ENCODE data around the gene UNC45A.

UNC45A gene

DNA sequence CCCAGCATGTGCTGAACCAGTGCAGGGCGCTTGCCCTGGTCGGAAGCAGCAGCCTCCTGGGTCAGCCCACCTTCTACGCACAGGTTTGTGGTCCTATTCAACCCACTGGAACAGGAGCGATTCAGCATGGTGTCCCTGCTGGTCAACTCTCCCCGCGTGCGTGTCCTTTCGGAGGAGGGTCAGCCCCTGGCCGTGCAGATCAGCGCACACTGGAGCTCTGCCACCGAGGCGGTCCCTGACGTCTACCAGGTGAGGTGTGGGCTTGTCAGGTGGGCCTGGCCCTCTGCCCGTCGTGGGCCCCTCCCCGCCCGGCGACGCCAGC lies 23.8 kb upstream of the UNC45A start:
- no peak for DNase-seq (ENCODE audit: extremely low read depth, low read depth)
- TF ChIP-seq, protein P1, sequence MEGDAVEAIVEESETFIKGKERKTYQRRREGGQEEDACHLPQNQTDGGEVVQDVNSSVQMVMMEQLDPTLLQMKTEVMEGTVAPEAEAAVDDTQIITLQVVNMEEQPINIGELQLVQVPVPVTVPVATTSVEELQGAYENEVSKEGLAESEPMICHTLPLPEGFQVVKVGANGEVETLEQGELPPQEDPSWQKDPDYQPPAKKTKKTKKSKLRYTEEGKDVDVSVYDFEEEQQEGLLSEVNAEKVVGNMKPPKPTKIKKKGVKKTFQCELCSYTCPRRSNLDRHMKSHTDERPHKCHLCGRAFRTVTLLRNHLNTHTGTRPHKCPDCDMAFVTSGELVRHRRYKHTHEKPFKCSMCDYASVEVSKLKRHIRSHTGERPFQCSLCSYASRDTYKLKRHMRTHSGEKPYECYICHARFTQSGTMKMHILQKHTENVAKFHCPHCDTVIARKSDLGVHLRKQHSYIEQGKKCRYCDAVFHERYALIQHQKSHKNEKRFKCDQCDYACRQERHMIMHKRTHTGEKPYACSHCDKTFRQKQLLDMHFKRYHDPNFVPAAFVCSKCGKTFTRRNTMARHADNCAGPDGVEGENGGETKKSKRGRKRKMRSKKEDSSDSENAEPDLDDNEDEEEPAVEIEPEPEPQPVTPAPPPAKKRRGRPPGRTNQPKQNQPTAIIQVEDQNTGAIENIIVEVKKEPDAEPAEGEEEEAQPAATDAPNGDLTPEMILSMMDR (IDR thresholded peaks at IDR 0.05; ENCODE audit: low read depth, low read length): no peak

DNA sequence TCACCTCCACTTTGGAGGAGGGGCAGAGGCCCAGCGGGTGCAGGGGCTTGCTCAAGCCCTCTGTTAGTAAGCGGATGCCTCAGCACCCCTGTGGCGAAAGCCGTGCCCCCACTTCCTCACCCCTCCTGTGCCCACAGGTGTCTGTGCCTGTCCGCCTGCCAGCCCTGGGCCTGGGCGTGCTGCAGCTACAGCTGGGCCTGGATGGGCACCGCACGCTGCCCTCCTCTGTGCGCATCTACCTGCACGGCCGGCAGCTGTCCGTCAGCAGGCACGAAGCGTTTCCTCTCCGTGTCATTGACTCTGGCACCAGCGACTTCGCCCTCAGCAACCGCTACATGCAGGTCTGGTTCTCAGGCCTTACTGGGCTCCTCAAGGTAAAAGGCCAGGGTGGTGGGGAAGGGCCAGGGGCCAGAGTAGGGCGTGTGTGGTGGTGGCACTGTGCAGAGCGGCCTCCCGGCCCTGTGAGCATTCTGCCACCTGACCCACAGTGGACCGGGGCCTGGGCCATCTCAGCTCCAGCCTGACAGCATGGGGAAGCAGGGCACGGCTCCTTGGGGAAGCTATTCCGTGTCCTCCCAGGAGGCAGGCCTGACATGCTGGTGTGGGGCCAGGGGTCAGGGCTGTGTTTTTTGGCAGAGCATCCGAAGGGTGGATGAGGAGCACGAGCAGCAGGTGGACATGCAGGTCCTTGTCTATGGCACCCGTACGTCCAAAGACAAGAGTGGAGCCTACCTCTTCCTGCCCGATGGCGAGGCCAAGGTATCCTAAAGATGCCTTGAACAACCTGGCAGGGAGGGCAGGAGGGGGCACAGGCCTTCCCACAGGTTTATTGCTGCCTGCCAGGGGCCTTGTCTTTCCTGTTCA lies 22.9 kb upstream of the UNC45A start:
- no peak for DNase-seq (ENCODE audit: extremely low read depth, low read depth)
- TF ChIP-seq, protein P1 (IDR thresholded peaks at IDR 0.05; ENCODE audit: low read depth, low read length): no peak

DNA sequence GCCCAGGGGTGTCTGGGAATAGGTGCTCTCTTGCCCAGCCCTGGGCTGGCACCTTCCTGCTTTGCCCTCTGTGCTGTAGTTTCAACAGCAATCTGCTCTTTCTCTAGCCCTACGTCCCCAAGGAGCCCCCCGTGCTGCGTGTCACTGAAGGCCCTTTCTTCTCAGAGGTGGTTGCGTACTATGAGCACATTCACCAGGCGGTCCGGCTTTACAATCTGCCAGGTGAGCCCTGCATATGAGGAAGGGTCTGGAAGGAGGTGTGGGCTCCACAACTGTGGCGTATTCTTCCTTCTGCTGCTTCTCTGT lies 22.4 kb upstream of the UNC45A start:
- TF ChIP-seq, protein P1 (IDR thresholded peaks at IDR 0.05; ENCODE audit: low read depth, low read length): no peak
- no peak for DNase-seq (ENCODE audit: extremely low read depth, low read depth)

DNA sequence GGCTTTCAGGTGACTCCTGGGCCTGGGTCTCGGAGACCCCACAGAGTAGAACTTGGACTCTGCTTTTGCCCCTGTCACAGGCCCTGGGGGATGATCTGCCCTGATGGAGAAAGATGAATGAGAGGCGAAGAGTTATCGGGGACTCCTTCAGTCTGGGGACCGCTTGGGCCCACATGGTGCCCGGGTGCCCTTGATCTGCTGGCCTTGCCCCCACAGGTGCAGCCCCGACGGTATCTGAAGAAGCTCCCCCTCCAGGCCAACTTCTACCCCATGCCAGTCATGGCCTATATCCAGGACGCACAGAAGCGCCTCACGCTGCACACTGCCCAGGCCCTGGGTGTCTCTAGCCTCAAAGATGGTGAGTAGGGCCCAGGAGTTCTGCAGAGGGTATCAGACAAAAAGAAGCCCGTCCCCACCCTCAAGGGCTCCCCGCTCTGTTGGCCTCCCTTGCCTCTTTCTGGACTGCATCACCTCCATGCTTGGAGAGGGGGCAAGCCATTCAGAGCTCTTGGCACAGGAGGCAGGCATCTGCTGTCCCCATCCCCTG lies 21.6 kb upstream of the UNC45A start:
- no peak for DNase-seq (ENCODE audit: extremely low read depth, low read depth)
- TF ChIP-seq, protein P1 (IDR thresholded peaks at IDR 0.05; ENCODE audit: low read depth, low read length): no peak

DNA sequence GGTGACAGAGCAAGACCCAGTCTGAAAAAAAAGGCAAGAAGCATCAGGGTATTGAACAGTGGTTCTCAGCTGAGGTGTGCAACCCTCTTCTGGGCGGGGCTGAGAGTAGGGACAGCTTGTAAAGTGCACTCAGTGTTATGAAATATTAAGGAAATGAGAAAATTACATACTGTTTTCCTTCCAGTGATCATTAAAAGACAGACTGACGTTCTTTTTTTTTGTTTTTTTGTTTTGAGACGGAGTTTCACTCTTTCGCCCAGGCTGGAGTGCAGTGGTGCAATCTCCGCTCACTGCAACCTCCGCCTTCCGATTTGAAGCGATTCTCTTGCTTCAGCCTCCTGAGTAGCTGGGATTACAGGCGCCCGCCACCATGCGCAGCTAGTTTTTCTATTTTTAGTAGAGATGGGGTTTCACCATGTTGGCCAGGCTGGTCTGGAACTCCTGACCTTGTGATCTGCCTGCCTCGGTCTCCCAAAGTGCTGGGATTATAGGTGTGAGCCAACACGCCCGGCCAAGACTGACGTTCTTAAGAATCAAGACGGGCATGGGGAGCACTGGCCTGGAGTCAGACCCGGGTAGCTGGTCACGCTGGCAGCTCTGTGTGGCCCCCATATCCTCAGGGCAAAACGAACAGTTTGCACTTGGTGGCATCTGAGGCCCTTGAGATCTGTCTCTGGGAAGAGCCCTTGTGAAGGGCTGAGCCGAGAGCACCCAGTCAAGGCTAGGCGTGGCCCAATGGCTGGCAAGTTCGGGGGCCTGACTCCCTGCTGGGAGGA lies 20.6 kb upstream of the UNC45A start:
- no peak for DNase-seq (ENCODE audit: extremely low read depth, low read depth)
- TF ChIP-seq, protein P1 (IDR thresholded peaks at IDR 0.05; ENCODE audit: low read depth, low read length): no peak

DNA sequence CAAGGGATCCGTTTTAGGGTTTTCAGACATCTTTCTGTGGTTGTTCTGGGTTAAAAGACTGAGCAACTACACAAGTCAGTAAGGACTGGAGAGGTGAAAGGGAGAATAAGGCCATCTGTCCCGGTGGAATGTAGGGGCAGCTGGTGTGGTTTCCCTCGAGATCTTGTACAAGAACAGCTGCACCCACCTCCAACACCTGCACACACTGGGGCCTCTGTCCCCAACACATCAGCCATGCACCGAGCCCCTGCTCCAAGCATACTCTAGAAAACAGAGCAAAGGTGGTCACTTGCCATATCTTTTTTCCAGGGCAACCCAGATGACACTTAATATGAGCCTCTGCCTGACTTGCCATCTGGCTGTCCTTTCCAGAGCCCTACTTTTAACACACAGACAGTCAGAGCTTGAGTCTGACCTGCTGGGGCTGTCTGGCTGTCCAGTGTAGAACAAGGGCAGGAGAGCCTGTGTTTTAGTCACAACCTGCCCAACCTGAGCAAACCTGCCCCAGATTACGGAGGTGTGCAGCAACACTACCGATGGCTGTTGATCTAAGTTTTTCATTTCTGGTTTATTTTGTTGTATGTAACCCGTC lies 19.8 kb upstream of the UNC45A start:
- TF ChIP-seq, protein P1 (IDR thresholded peaks at IDR 0.05; ENCODE audit: low read depth, low read length): no peak
- DNase-seq (ENCODE audit: extremely low read depth, low read depth): no peak
